GM12875 (cell line): ENCODE measurements around the gene ZDBF2.

ENCODE experiments used
- H3K4me3 ChIP-seq: one replicate; pipeline ENCODE4 v1.5.1; 2011; ENCODE audit warnings: low read depth, low read length, control low read depth
- TF ChIP-seq, protein P1 (sequence below): IDR thresholded peaks from 2 replicates; pipeline ENCODE4 v1.5.1; 2011; ENCODE audit warnings: low read depth, mild to moderate bottlenecking, control low read depth, inconsistent platforms, low read length, moderate library complexity, borderline replicate concordance; ENCODE audit not compliant: insufficient read depth

The ZDBF2 gene

DNA sequence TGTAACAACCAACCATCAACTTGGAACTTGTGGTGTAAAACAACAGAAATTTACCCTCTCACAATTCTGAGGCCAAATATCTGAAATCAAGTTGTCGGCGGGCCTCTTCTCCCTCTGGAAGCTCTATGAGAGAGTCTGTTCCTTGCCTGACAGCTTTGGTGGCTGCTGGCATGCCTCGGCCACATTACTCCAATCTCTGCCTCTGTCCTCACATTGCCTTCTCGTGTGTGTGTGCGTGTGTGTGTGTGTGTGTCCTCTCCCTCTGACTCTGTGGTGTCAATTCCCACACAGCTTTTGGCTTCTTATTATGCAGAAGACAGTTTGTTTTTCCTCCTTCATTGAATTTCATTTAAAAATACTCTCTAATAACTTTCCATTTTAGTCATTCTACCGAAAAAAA is 50.4 kb downstream of the ZDBF2 start:
- H3K4me3 ChIP-seq: no peak overlapping the region
- TF ChIP-seq, protein P1, sequence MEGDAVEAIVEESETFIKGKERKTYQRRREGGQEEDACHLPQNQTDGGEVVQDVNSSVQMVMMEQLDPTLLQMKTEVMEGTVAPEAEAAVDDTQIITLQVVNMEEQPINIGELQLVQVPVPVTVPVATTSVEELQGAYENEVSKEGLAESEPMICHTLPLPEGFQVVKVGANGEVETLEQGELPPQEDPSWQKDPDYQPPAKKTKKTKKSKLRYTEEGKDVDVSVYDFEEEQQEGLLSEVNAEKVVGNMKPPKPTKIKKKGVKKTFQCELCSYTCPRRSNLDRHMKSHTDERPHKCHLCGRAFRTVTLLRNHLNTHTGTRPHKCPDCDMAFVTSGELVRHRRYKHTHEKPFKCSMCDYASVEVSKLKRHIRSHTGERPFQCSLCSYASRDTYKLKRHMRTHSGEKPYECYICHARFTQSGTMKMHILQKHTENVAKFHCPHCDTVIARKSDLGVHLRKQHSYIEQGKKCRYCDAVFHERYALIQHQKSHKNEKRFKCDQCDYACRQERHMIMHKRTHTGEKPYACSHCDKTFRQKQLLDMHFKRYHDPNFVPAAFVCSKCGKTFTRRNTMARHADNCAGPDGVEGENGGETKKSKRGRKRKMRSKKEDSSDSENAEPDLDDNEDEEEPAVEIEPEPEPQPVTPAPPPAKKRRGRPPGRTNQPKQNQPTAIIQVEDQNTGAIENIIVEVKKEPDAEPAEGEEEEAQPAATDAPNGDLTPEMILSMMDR: no peak

DNA sequence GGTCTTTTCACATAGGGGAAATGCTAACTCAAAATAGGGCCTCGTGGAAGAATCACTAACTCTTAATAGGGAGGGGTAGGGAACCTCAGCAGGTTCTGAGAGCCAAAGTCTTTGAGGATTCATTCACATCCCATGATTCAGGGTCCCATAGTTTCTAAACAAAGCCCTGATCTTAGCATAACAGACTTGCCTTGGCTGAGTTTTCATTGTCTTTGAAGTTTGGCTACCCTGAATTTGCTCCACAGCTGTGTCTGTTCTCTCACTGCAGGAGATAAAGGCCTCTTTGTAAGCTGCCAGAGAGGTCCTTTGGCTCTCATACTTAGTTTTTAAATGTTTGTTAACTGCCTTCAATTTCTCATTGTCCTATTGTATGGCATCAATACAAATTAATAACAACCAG is 54.5 kb downstream of the ZDBF2 start:
- TF ChIP-seq, protein P1: no peak
- H3K4me3 ChIP-seq: no peak overlapping the region

DNA sequence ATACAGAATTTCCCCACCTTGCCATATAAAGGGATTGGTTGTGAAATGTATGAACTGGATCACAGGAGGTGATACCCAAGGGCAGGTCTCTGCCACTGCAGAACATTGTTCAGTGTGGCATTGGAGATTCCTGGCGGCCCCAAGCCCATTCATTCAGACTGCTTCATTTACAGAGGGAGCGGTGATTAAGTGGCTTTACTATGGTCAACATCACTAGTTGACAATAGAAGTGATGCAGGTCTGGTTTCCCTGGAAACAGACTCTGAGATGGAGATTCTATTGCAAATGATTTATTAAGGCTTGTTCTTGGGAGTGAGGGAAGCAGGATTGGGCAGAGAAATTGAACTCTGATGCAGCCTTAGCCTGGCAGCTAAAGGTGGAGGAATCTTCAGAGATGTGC is 62.4 kb downstream of the ZDBF2 start:
- TF ChIP-seq, protein P1: no peak

DNA sequence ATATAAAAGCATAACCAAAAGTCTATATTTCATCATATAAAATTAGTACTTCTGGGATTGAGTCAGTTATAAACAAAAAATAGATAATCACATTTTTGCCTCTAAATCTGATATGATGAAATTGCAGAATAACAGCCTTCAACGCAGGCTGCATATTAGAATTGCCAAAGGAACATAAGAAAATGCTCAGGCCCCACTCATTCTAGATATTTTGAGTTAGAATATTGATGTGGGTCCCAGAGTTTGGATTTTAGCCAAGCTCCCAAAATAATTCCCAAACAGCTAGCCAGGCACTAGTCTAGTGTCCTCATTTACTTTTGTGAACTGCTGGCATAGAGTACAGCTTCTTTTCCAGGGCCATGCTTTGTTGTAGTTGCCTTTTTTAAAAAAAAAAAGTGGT is 63.5 kb downstream of the ZDBF2 start:
- H3K4me3 ChIP-seq: no peak overlapping the region
- TF ChIP-seq, protein P1: no peak

More for the DNA sequence above, 62.4 kb downstream of the ZDBF2 start:
- H3K4me3 ChIP-seq: no peak overlapping the region

DNA sequence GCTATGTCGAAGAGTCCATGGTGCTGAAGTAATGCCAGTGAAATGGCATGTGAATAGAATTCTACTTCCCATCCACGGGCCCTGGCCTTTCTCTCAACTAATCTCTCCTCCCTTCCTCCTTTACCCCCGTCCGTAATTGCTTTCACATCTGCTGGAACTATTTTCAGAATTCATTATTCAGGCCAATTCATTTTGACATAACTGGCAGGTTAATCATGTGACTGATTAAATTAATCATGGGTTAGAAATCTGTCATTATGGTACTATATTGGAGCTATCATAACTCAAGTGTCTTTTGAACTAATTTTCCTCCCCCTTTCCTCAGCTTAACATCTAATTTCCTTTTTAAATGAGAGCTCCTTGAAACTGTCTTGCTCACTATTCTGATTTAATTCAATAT is 66.9 kb downstream of the ZDBF2 start:
- H3K4me3 ChIP-seq: no peak overlapping the region
- TF ChIP-seq, protein P1: no peak

DNA sequence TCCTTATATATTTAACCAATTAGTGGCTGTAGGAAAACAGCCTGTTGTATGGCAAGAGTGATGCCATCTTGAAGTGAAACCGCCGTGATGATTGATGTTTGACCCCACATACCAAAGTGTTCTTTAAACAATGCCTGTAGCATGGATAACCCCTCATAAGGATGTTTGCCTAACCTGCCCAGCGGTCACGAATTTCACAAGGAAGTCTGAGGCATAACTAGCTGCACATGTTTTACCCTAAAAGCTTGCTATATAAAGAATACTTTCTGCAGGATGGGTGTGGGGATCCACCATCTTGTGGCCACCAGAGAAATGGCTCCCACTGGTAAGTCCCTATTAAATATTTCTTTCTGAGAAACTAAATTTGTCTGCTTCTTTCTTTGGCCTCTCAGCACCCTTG is 68.7 kb downstream of the ZDBF2 start:
- TF ChIP-seq, protein P1: no peak
- no peak overlapping the region for H3K4me3 ChIP-seq

DNA sequence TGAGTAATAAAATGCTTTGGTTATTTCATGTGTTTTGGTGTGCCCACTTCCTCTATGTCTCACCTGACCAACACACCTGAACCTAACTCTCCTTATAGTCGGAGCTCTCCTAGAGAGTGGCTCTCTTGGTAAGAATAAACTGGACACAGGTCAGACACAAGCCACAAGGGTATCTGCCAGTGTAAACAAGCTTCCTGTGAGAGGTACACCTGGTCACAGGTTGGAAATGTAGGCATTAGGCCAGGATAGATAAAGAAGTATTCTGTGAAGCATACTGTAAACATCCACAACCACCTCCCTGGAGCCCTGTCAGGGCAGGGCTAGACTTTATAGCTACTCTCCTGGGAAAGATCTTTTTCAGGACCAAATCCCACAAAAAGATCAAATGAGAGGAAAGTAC is 69.4 kb downstream of the ZDBF2 start:
- TF ChIP-seq, protein P1: no peak
- no peak overlapping the region for H3K4me3 ChIP-seq
